ENCODE measurements around the gene CTSH. TPM values are rescaled to one million over a fixed set of nuclear protein-coding genes. Genes with fewer than 3 reads are reported as not detected.
A peak's percentile ranks its signal among the peaks of the same experiment; 100 is the strongest.

CTSH gene
- total RNA-seq, 1 donor from 2014 or later, result 34.4 TPM

- H3K27ac ChIP-seq (ENCODE audit: low read depth, low read length), result peak overlapping the region; percentile 45
- no peak overlapping the region for H3K9ac ChIP-seq (ENCODE audit: low read depth in 1 of 3, low read length in 3 of 3)
- no peaks in the 10 kb centered on the region for H3K9me3 ChIP-seq (ENCODE audit: control insufficient read depth in 3 of 3, low read length in 3 of 3)
Measured at GRCh38 chr15:78987556-78988360, 42.9 kb upstream of the CTSH start.

GRCh38 chr15:78985859-78986475, 41.1 kb upstream of the CTSH start:
- H3K36me3 ChIP-seq (ENCODE audit: control insufficient read depth in 3 of 3, insufficient read depth in 3 of 3, low read length in 3 of 3), result no peaks in the 10 kb centered on the region
- H3K27ac ChIP-seq (ENCODE audit: low read depth, low read length), result no peak overlapping the region
- peaks cover 14 to 24% (median 23%) of the 10 kb centered on the region in 3 donors for H3K4me1 ChIP-seq (ENCODE audit: control insufficient read depth in 3 of 3, insufficient read depth in 3 of 3, low read length in 3 of 3)
- no peaks in the 10 kb centered on the region for H3K9me3 ChIP-seq (ENCODE audit: control insufficient read depth in 3 of 3, low read length in 3 of 3)
- no peak overlapping the region for H3K4me3 ChIP-seq (ENCODE audit: low read length in 3 of 3)
- no peak overlapping the region for H3K9ac ChIP-seq (ENCODE audit: low read depth in 1 of 3, low read length in 3 of 3)
- H3K27me3 ChIP-seq (ENCODE audit: control insufficient read depth in 3 of 3, insufficient read depth in 3 of 3, low read length in 3 of 3), result no peaks in the 10 kb centered on the region

More at GRCh38 chr15:78987556-78988360, 42.9 kb upstream of the CTSH start:
- Histone ChIP-seq H3K4me1 (ENCODE audit: control insufficient read depth in 3 of 3, insufficient read depth in 3 of 3, low read length in 3 of 3) (peaks cover 14 to 28% (median 21%) of the 10 kb centered on the region in 3 donors), H3K27me3 (ENCODE audit: control insufficient read depth in 3 of 3, insufficient read depth in 3 of 3, low read length in 3 of 3) (no peaks in the 10 kb centered on the region), H3K36me3 (ENCODE audit: control insufficient read depth in 3 of 3, insufficient read depth in 3 of 3, low read length in 3 of 3) (no peaks in the 10 kb centered on the region), H3K4me3 (ENCODE audit: low read length in 3 of 3) (no peak overlapping the region)

GRCh38 chr15:78984041-78984440, 39.2 kb upstream of the CTSH start:
- Histone ChIP-seq H3K27ac (ENCODE audit: low read depth, low read length) (no peak overlapping the region), H3K4me3 (ENCODE audit: low read length in 3 of 3) (no peak overlapping the region), H3K27me3 (ENCODE audit: control insufficient read depth in 3 of 3, insufficient read depth in 3 of 3, low read length in 3 of 3) (no peaks in the 10 kb centered on the region), H3K9me3 (ENCODE audit: control insufficient read depth in 3 of 3, low read length in 3 of 3) (no peaks in the 10 kb centered on the region), H3K4me1 (ENCODE audit: control insufficient read depth in 3 of 3, insufficient read depth in 3 of 3, low read length in 3 of 3) (peaks cover 20 to 26% (median 25%) of the 10 kb centered on the region in 3 donors), H3K36me3 (ENCODE audit: control insufficient read depth in 3 of 3, insufficient read depth in 3 of 3, low read length in 3 of 3) (no peaks in the 10 kb centered on the region), H3K9ac (ENCODE audit: low read depth in 1 of 3, low read length in 3 of 3) (no peak overlapping the region)

- Histone ChIP-seq H3K9me3 (ENCODE audit: control insufficient read depth in 3 of 3, low read length in 3 of 3) (no peaks in the 10 kb centered on the region), H3K4me3 (ENCODE audit: low read length in 3 of 3) (no peak overlapping the region), H3K9ac (ENCODE audit: low read depth in 1 of 3, low read length in 3 of 3) (no peak overlapping the region), H3K36me3 (ENCODE audit: control insufficient read depth in 3 of 3, insufficient read depth in 3 of 3, low read length in 3 of 3) (no peaks in the 10 kb centered on the region), H3K4me1 (ENCODE audit: control insufficient read depth in 3 of 3, insufficient read depth in 3 of 3, low read length in 3 of 3) (peaks cover 20 to 22% (median 21%) of the 10 kb centered on the region in 3 donors), H3K27ac (ENCODE audit: low read depth, low read length) (no peak overlapping the region), H3K27me3 (ENCODE audit: control insufficient read depth in 3 of 3, insufficient read depth in 3 of 3, low read length in 3 of 3) (no peaks in the 10 kb centered on the region)
Measured at GRCh38 chr15:78983146-78983918, 38.5 kb upstream of the CTSH start.

GRCh38 chr15:78982736-78983135, 37.9 kb upstream of the CTSH start:
- Histone ChIP-seq H3K9me3 (ENCODE audit: control insufficient read depth in 3 of 3, low read length in 3 of 3) (no peaks in the 10 kb centered on the region), H3K27ac (ENCODE audit: low read depth, low read length) (no peak overlapping the region), H3K4me3 (ENCODE audit: low read length in 3 of 3) (no peak overlapping the region), H3K27me3 (ENCODE audit: control insufficient read depth in 3 of 3, insufficient read depth in 3 of 3, low read length in 3 of 3) (no peaks in the 10 kb centered on the region), H3K9ac (ENCODE audit: low read depth in 1 of 3, low read length in 3 of 3) (no peak overlapping the region), H3K4me1 (ENCODE audit: control insufficient read depth in 3 of 3, insufficient read depth in 3 of 3, low read length in 3 of 3) (peaks cover 16 to 18% (median 18%) of the 10 kb centered on the region in 3 donors), H3K36me3 (ENCODE audit: control insufficient read depth in 3 of 3, insufficient read depth in 3 of 3, low read length in 3 of 3) (no peaks in the 10 kb centered on the region)

GRCh38 chr15:78981532-78982313, 36.9 kb upstream of the CTSH start:
- Histone ChIP-seq H3K9me3 (ENCODE audit: control insufficient read depth in 3 of 3, low read length in 3 of 3) (no peaks in the 10 kb centered on the region), H3K4me3 (ENCODE audit: low read length in 3 of 3) (no peak overlapping the region), H3K27ac (ENCODE audit: low read depth, low read length) (no peak overlapping the region), H3K36me3 (ENCODE audit: control insufficient read depth in 3 of 3, insufficient read depth in 3 of 3, low read length in 3 of 3) (no peaks in the 10 kb centered on the region), H3K9ac (ENCODE audit: low read depth in 1 of 3, low read length in 3 of 3) (no peak overlapping the region), H3K27me3 (ENCODE audit: control insufficient read depth in 3 of 3, insufficient read depth in 3 of 3, low read length in 3 of 3) (no peaks in the 10 kb centered on the region), H3K4me1 (ENCODE audit: control insufficient read depth in 3 of 3, insufficient read depth in 3 of 3, low read length in 3 of 3) (peaks cover 16 to 19% (median 18%) of the 10 kb centered on the region in 3 donors)

- H3K4me1 ChIP-seq (ENCODE audit: control insufficient read depth in 3 of 3, insufficient read depth in 3 of 3, low read length in 3 of 3), result peaks cover 16 to 20% (median 18%) of the 10 kb centered on the region in 3 donors
- H3K4me3 ChIP-seq (ENCODE audit: low read length in 3 of 3), result no peak overlapping the region
- no peak overlapping the region for H3K27ac ChIP-seq (ENCODE audit: low read depth, low read length)
- H3K9me3 ChIP-seq (ENCODE audit: control insufficient read depth in 3 of 3, low read length in 3 of 3), result no peaks in the 10 kb centered on the region
- H3K27me3 ChIP-seq (ENCODE audit: control insufficient read depth in 3 of 3, insufficient read depth in 3 of 3, low read length in 3 of 3), result no peaks in the 10 kb centered on the region
- no peak overlapping the region for H3K9ac ChIP-seq (ENCODE audit: low read depth in 1 of 3, low read length in 3 of 3)
- no peaks in the 10 kb centered on the region for H3K36me3 ChIP-seq (ENCODE audit: control insufficient read depth in 3 of 3, insufficient read depth in 3 of 3, low read length in 3 of 3)
Measured at GRCh38 chr15:78979456-78980320, 34.8 kb upstream of the CTSH start.

- H3K27me3 ChIP-seq (ENCODE audit: control insufficient read depth in 3 of 3, insufficient read depth in 3 of 3, low read length in 3 of 3), result no peaks in the 10 kb centered on the region
- no peak overlapping the region for H3K4me3 ChIP-seq (ENCODE audit: low read length in 3 of 3)
- no peaks in the 10 kb centered on the region for H3K9me3 ChIP-seq (ENCODE audit: control insufficient read depth in 3 of 3, low read length in 3 of 3)
- H3K27ac ChIP-seq (ENCODE audit: low read depth, low read length), result no peak overlapping the region
- no peak overlapping the region for H3K9ac ChIP-seq (ENCODE audit: low read depth in 1 of 3, low read length in 3 of 3)
- H3K36me3 ChIP-seq (ENCODE audit: control insufficient read depth in 3 of 3, insufficient read depth in 3 of 3, low read length in 3 of 3), result no peaks in the 10 kb centered on the region
- peaks cover 14 to 17% (median 15%) of the 10 kb centered on the region in 3 donors for H3K4me1 ChIP-seq (ENCODE audit: control insufficient read depth in 3 of 3, insufficient read depth in 3 of 3, low read length in 3 of 3)
Measured at GRCh38 chr15:78978601-78979179, 33.8 kb upstream of the CTSH start.
